ENCODE results near the gene KLRC2.
"Not testable (repeated sequence)": the region's sequence is repeated elsewhere in the genome, so short reads cannot be mapped to it uniquely, and the experiment has no call there.

Gene KLRC2

GRCh38 chr12:10406725-10407124 is 29.1 kb downstream of the KLRC2 start:
- no peak for DNase-seq (ENCODE audit: low read depth in 2 of 3, low spot score in 1 of 3)

GRCh38 chr12:10405294-10405693 is 30.5 kb downstream of the KLRC2 start:
- DNase-seq (ENCODE audit: low read depth in 2 of 3, low spot score in 1 of 3) = no peak

GRCh38 chr12:10404798-10405197 is 31.0 kb downstream of the KLRC2 start:
- no peak for DNase-seq (ENCODE audit: low read depth in 2 of 3, low spot score in 1 of 3)

GRCh38 chr12:10400829-10401228 is 35.0 kb downstream of the KLRC2 start:
- DNase-seq (ENCODE audit: low read depth in 2 of 3, low spot score in 1 of 3) = no peak

GRCh38 chr12:10398168-10398567 is 37.6 kb downstream of the KLRC2 start:
- DNase-seq (ENCODE audit: low read depth in 2 of 3, low spot score in 1 of 3) = no peak

GRCh38 chr12:10397296-10397695 is 38.5 kb downstream of the KLRC2 start:
- no peak for DNase-seq (ENCODE audit: low read depth in 2 of 3, low spot score in 1 of 3)

- DNase-seq (ENCODE audit: low read depth in 2 of 3, low spot score in 1 of 3) = not testable (repeated sequence)
Measured at GRCh38 chr12:10396176-10396575, 39.6 kb downstream of the KLRC2 start.

GRCh38 chr12:10395390-10395998 is 40.3 kb downstream of the KLRC2 start:
- no peak for DNase-seq (ENCODE audit: low read depth in 2 of 3, low spot score in 1 of 3)

GRCh38 chr12:10394531-10395152 is 41.2 kb downstream of the KLRC2 start:
- DNase-seq (ENCODE audit: low read depth in 2 of 3, low spot score in 1 of 3) = not testable (repeated sequence)

- DNase-seq (ENCODE audit: low read depth in 2 of 3, low spot score in 1 of 3) = no peak
Measured at GRCh38 chr12:10393291-10393690, 42.5 kb downstream of the KLRC2 start.

- DNase-seq (ENCODE audit: low read depth in 2 of 3, low spot score in 1 of 3) = no peak
Measured at GRCh38 chr12:10392394-10392930, 43.3 kb downstream of the KLRC2 start.

- not testable (repeated sequence) for DNase-seq (ENCODE audit: low read depth in 2 of 3, low spot score in 1 of 3)
Measured at GRCh38 chr12:10390991-10391390, 44.8 kb downstream of the KLRC2 start.

GRCh38 chr12:10389904-10390303 is 45.9 kb downstream of the KLRC2 start, which contains the start of gene KLRK1:
KLRK1 (minus strand) TSS chr12:10390041; CDS start chr12:10388810, 1,231 bp downstream.
- no peak for DNase-seq (ENCODE audit: low read depth in 2 of 3, low spot score in 1 of 3)

GRCh38 chr12:10388624-10389413 is 47.0 kb downstream of the KLRC2 start:
- DNase-seq (ENCODE audit: low read depth in 2 of 3, low spot score in 1 of 3) = no peak

- DNase-seq (ENCODE audit: low read depth in 2 of 3, low spot score in 1 of 3) = not testable (repeated sequence)
Measured at GRCh38 chr12:10387498-10387897, 48.3 kb downstream of the KLRC2 start.

GRCh38 chr12:10386857-10387256 is 49.0 kb downstream of the KLRC2 start:
- no peak for DNase-seq (ENCODE audit: low read depth in 2 of 3, low spot score in 1 of 3)

GRCh38 chr12:10385166-10385613 is 50.6 kb downstream of the KLRC2 start:
- DNase-seq (ENCODE audit: low read depth in 2 of 3, low spot score in 1 of 3) = no peak

GRCh38 chr12:10384191-10384590 is 51.6 kb downstream of the KLRC2 start:
- DNase-seq (ENCODE audit: low read depth in 2 of 3, low spot score in 1 of 3) = no peak

GRCh38 chr12:10381928-10382628 is 53.7 kb downstream of the KLRC2 start:
- no peak for DNase-seq (ENCODE audit: low read depth in 2 of 3, low spot score in 1 of 3)
